Suprapubic skin (tissue), 4 donors: ENCODE measurements around the gene SHROOM2. TPM values are rescaled to one million over a fixed set of nuclear protein-coding genes. Genes with fewer than 3 reads are reported as not detected.
"Not testable (repeated sequence)": the region's sequence is repeated elsewhere in the genome, so short reads cannot be mapped to it uniquely, and the experiment has no call there.

Experiments
- DNase-seq, 2 donors: peaks; one replicate each; pipeline ENCODE4 v3.0.0-alpha.2; 2019; ENCODE audit warnings: low spot score in 2 of 2
- H3K27ac ChIP-seq: fragments of 200-600 bp; sonication (generic); one replicate; pipeline ENCODE4 v1.5.1; 2019
- H3K27me3 ChIP-seq: fragments of 200-600 bp; sonication (generic); one replicate; pipeline ENCODE4 v1.5.1; 2019
- H3K36me3 ChIP-seq: fragments of 200-600 bp; sonication (generic); one replicate; pipeline ENCODE4 v1.5.1; 2019
- H3K4me1 ChIP-seq: fragments of 200-600 bp; sonication (generic); one replicate; pipeline ENCODE4 v1.5.1; 2019
- H3K4me3 ChIP-seq: fragments of 200-600 bp; sonication (generic); one replicate; pipeline ENCODE4 v1.5.1; 2019; ENCODE audit warnings: mild to moderate bottlenecking
- H3K9me3 ChIP-seq: fragments of 200-600 bp; sonication (generic); one replicate; pipeline ENCODE4 v1.5.1; 2019
- EP300 ChIP-seq: sonication (generic); formaldehyde crosslinking; IDR thresholded peaks from one replicate; pipeline ENCODE4 v1.6.1; 2017; ENCODE audit warnings: antibody characterized with exemption
- POLR2A ChIP-seq, 2 donors: fragments of 450-650 bp; IDR thresholded peaks; one replicate each; pipeline ENCODE4 v1.6.1; 2017; ENCODE audit warnings: antibody characterized with exemption in 2 of 2, mild to moderate bottlenecking in 2 of 2, moderate library complexity in 2 of 2
- POLR2AphosphoS5 ChIP-seq, 3 donors: sonication (generic); formaldehyde crosslinking; IDR thresholded peaks; one replicate each; pipeline ENCODE4 v1.6.1; 2017; ENCODE audit warnings: antibody characterized with exemption in 3 of 3
- WGBS: methylation state at CpG from one replicate; pipeline ENCODE4 v1.1.5; 2018; 5-methylcytosine and 5-hydroxymethylcytosine counted together
- total RNA-seq, 4 donors: library from RNA; depleted of rRNA; stranded (reverse); fragments of >200 nt; gene quantifications; one replicate each; pipeline ENCODE4 v1.1.0, GENCODE V29; 2016
- TF ChIP-seq, protein P1 (sequence below), 2 donors: fragments of 200-600 bp in 1 of 2; fragments of 450-650 bp in 1 of 2; sonication (generic) in 1 of 2; IDR thresholded peaks; one replicate each; pipeline ENCODE4 v1.5.1; 2016 to 2019; ENCODE audit warnings: antibody characterized with exemption in 2 of 2, mild to moderate bottlenecking in 1 of 2, moderate library complexity in 1 of 2

Gene SHROOM2
- total RNA-seq, 4 donors from 2014 or later, result 10.7 to 16.7 (median 11.8) TPM

DNA sequence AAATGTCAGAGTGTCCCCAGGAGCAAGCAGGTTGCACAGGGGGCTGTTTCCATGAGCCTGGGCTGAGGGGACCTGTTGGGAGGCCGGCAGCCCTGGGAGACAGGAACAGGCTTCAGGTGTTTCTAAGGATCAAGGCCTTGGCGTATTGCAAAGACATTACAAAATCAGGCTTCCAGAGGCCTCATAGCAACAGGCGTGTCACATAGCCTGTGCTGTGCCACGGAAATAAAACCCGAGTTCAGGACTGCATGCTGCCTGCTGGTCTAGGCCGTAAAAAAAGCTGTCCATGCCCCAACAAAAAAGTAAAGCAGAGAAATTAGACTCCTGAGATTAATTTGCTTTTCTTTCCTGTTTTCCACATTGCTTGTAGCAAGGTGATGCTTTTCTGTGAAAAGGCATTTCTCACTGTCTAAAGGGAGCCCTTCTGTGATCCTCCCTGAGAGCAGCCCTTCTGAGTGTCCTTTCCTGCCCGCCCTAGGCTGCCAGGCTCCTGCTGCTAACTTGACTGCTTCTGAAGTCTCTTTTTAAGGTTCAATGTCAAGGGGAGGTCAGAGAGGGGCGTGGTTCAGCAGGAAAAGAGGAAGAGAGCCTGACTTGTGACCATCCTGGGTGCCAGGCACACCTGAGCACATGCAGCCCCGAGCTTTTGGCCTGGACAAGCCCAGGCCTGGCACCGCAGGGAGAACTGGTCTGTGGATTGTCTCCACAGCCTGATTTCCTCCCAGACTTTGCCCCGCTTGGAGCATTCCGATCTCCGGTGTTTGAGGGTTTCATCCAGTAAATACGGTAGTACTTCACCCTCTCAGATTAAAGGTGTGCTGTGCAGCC lies 21.3 kb downstream of the SHROOM2 start:
- no peaks in the 10 kb centered on the region for H3K9me3 ChIP-seq
- H3K4me3 ChIP-seq, result no peak overlapping the region
- DNase-seq, result no peak
- TF ChIP-seq EP300 (no peak), POLR2A (IDR thresholded peaks at IDR 0.05) (no peak), POLR2AphosphoS5 (IDR thresholded peaks at IDR 0.05) (no peak)
- H3K36me3 ChIP-seq, result no peaks in the 10 kb centered on the region
- WGBS, result 68% methylated on average over 14 of the region's 14 CpGs
- H3K27me3 ChIP-seq, result no peaks in the 10 kb centered on the region
- no peaks in the 10 kb centered on the region for H3K4me1 ChIP-seq
- H3K27ac ChIP-seq, result no peak overlapping the region

DNA sequence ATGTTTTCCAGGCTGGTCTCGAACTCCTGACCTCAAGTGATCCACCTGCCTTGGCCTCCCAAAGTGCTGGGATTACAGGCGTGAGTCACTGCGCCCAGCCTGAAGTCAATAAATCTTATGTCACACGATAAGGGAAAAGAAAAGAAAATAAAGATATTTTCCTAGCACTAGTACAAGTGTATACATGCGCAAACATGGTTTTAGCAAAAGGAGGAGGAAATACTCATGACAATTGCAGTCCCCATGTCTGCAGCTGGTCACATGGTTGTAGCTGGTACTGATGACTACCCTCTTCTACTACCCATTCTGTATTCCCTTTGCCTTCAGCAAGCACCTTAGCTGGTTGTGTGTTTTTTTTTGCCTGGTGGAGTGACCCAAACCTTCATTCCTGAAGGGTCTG lies 23.6 kb downstream of the SHROOM2 start:
- DNase-seq, H3K4me1 ChIP-seq, H3K27me3 ChIP-seq, H3K4me3 ChIP-seq, H3K9me3 ChIP-seq, H3K27ac ChIP-seq, H3K36me3 ChIP-seq: not testable (repeated sequence)
- 85% methylated on average over 5 of the region's 5 CpGs for WGBS

DNA sequence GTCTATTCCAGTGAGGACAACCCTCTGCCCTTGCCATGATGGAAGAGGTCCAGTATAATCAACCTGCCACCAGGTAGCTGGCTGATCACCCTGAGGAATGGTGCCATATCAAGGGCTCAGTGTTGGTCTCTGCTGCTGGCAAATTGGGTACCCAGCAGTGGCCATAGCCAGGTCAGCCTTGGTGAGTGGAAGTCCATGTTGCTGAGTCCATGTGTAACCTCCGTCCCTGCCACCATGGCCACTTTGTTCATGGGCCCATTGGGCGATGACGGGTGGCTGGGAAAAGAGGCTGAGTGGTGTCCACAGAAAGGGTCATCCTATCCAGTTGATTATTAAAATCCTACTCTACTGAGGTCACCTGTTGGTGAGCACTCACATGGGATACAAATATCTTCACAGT lies 24.9 kb downstream of the SHROOM2 start:
- not testable (repeated sequence) for H3K27ac ChIP-seq, H3K36me3 ChIP-seq, DNase-seq, H3K9me3 ChIP-seq, H3K4me1 ChIP-seq, H3K27me3 ChIP-seq, H3K4me3 ChIP-seq
- WGBS, result 100% methylated on average over 3 of the region's 3 CpGs

DNA sequence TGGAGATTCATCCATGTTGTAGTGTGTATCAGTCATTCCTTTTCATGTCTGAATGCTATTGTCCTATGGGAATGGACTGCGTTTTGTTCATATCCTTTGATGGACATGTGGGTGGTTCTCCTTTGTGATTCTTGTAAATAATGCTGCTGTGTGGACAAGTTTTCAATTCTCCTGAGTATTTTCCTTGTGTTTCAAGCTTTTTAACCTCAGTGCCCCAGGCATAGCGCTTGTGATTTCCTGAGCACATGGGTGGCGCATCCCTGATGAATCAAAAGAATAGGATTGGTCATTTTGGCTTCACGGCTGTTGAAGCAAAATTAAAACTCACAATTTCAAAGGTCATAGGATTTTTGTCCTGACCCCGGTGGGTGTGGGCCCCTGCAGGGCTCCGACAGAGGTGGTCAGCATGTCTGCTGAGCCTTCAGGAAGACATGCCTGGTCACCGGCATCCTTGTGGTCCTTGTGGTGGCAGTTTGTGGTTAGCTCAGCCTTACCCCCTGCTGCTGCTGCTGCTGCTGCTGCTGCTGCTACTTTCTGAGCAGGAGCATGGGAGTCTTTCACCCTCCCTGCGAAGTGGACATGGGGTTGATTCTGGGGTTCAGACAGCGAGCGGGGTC lies 30.0 kb downstream of the SHROOM2 start:
- Histone ChIP-seq H3K27me3 (no peaks in the 10 kb centered on the region), H3K27ac (no peak overlapping the region), H3K9me3 (no peaks in the 10 kb centered on the region), H3K4me1 (no peaks in the 10 kb centered on the region), H3K36me3 (no peaks in the 10 kb centered on the region), H3K4me3 (no peak overlapping the region)
- WGBS, result 48% methylated on average over 9 of the region's 10 CpGs
- TF ChIP-seq, protein P1, sequence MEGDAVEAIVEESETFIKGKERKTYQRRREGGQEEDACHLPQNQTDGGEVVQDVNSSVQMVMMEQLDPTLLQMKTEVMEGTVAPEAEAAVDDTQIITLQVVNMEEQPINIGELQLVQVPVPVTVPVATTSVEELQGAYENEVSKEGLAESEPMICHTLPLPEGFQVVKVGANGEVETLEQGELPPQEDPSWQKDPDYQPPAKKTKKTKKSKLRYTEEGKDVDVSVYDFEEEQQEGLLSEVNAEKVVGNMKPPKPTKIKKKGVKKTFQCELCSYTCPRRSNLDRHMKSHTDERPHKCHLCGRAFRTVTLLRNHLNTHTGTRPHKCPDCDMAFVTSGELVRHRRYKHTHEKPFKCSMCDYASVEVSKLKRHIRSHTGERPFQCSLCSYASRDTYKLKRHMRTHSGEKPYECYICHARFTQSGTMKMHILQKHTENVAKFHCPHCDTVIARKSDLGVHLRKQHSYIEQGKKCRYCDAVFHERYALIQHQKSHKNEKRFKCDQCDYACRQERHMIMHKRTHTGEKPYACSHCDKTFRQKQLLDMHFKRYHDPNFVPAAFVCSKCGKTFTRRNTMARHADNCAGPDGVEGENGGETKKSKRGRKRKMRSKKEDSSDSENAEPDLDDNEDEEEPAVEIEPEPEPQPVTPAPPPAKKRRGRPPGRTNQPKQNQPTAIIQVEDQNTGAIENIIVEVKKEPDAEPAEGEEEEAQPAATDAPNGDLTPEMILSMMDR (IDR thresholded peaks at IDR 0.05), result no peak
- no peak for TF ChIP-seq POLR2A (IDR thresholded peaks at IDR 0.05)
- no peak for TF ChIP-seq EP300
- no peak for TF ChIP-seq POLR2AphosphoS5 (IDR thresholded peaks at IDR 0.05)
- DNase-seq, result no peak

DNA sequence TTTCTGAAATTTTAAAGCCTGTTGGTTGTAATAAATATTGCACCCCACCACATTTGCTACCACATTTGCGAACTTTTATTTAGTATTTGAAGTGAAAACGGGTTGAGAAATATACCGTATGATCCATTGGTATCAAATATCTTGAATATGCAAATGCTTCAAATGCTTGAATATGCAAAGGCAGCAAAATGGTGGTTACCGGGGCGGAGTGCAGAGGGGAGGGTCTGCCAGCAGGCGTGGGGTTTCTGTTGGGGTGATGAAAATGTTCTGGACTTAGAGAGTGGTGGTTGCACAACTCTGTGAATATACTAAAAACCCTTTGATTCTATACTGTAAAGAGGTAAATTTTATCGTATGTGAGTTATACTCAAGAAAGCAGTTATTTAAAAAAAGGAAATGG lies 35.3 kb downstream of the SHROOM2 start:
- H3K27me3 ChIP-seq, result no peaks in the 10 kb centered on the region
- DNase-seq, result no peak
- no peaks in the 10 kb centered on the region for H3K36me3 ChIP-seq
- no peak overlapping the region for H3K4me3 ChIP-seq
- no peaks in the 10 kb centered on the region for H3K4me1 ChIP-seq
- no peak overlapping the region for H3K27ac ChIP-seq
- no peak for TF ChIP-seq POLR2A (IDR thresholded peaks at IDR 0.05)
- TF ChIP-seq, protein P1 (IDR thresholded peaks at IDR 0.05), result no peak
- WGBS, result 74% methylated on average over 7 of the region's 7 CpGs
- H3K9me3 ChIP-seq, result no peaks in the 10 kb centered on the region

DNA sequence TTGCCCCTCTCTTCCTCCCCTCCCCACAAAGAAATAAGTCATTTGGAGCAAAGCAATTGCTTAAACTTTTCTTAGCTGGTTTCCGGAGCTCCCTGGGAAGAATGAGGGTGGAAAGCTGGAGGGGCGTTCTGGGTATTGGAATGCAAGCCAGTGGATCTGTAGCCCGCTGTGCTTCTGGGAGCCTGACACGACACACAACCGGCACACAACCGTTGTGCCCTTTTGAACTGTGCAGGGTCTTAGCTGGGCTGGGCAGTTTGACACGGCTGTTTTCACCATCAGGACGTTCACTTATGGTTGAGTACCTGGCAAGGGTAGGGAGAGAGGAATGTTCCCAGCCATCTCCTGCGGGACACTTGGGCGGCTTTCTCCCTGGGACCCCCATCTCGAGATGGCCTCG lies 38.3 kb downstream of the SHROOM2 start:
- Histone ChIP-seq H3K27ac (no peak overlapping the region), H3K4me3 (no peak overlapping the region), H3K4me1 (no peaks in the 10 kb centered on the region), H3K9me3 (no peaks in the 10 kb centered on the region), H3K27me3 (no peaks in the 10 kb centered on the region), H3K36me3 (no peaks in the 10 kb centered on the region)
- 72% methylated on average over 12 of the region's 12 CpGs for WGBS
- DNase-seq, result no peak
- TF ChIP-seq, protein P1 (IDR thresholded peaks at IDR 0.05), result no peak
- TF ChIP-seq POLR2AphosphoS5 (IDR thresholded peaks at IDR 0.05) (no peak), POLR2A (IDR thresholded peaks at IDR 0.05) (no peak), EP300 (no peak)
